Epithelial cell of esophagus (primary cell): ENCODE measurements around the gene PUM1.

Source experiments
- DNase-seq: peaks from one replicate; pipeline ENCODE4 v3.0.0; 2010; ENCODE audit warnings: low read depth
- H3K4me3 ChIP-seq: 2 replicates; pipeline ENCODE4 v1.5.1; 2011; ENCODE audit warnings: mild to moderate bottlenecking, low read length, control low read depth
- TF ChIP-seq, protein P1 (sequence below): IDR thresholded peaks from 2 replicates; pipeline ENCODE4 v1.5.1; 2011; ENCODE audit warnings: low read depth, mild to moderate bottlenecking, low read length, control low read depth, inconsistent platforms; ENCODE audit not compliant: insufficient read depth; ENCODE audit errors: missing control alignments

The PUM1 gene

DNA sequence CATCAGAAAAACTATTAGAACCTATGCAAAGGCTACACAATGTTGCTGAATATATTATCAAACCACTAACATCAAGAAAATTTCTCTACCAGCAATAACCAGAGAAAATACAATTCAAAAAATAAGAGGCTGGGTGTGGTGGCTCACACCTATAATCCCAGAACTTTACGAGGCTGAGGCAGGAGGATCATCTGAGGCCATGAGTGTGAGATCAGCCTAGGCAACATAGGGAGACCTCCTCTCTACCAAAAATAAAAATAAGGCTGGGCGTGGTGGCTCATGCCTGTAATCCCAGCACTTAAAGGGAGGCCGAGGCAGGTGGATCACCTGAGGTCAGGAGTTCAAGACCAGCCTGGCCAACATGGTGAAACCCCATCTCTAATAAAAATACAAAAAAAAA is 16.9 kb upstream of the PUM1 start:
- TF ChIP-seq, protein P1, sequence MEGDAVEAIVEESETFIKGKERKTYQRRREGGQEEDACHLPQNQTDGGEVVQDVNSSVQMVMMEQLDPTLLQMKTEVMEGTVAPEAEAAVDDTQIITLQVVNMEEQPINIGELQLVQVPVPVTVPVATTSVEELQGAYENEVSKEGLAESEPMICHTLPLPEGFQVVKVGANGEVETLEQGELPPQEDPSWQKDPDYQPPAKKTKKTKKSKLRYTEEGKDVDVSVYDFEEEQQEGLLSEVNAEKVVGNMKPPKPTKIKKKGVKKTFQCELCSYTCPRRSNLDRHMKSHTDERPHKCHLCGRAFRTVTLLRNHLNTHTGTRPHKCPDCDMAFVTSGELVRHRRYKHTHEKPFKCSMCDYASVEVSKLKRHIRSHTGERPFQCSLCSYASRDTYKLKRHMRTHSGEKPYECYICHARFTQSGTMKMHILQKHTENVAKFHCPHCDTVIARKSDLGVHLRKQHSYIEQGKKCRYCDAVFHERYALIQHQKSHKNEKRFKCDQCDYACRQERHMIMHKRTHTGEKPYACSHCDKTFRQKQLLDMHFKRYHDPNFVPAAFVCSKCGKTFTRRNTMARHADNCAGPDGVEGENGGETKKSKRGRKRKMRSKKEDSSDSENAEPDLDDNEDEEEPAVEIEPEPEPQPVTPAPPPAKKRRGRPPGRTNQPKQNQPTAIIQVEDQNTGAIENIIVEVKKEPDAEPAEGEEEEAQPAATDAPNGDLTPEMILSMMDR: no peak
- no peak overlapping the region for H3K4me3 ChIP-seq
- no peak for DNase-seq

DNA sequence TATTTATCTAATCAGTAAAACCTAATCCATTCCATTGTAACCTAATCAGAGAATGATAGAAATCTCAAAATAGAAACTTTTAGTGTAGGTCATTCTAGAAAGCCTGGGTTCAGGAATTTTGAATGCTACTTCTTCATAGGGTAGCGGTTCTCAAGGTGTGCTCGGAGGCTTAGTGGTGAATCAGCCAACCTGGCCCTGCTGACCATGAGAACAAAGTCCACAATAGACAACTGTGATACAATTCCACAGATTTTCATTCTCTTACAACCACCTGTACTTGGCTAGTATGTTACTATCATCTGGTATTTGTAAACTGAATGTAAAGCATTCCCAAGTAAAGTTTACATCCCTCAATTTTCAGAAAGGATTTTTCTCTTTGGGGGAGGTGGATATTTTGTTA is 7.5 kb upstream of the PUM1 start:
- TF ChIP-seq, protein P1: no peak
- no peak overlapping the region for H3K4me3 ChIP-seq

DNA sequence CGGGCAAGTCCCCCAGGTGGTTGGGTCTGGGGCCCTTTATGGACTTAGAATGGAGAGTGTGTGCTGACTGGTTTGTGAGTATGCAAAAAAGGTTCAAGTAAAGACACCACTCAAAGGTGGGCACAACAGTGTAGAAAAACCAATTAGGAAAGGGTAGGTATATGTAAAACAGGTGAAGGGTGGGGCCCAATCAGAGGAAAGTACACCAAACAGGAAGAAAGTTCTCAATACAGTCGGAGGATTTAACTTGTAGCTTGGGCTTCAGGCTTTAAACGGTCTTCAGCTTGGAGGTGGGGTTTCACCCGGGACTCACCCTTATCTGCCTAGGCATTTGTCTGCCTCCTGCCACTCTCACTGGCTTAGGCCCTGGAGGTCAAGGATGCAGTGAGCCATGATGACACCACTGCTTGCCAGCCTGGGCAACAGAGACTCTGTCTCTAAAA is 6.8 kb upstream of the PUM1 start:
- H3K4me3 ChIP-seq: no peak overlapping the region
- TF ChIP-seq, protein P1: no peak
- no peak for DNase-seq

More for the DNA sequence above, 7.5 kb upstream of the PUM1 start:
- DNase-seq: no peak

DNA sequence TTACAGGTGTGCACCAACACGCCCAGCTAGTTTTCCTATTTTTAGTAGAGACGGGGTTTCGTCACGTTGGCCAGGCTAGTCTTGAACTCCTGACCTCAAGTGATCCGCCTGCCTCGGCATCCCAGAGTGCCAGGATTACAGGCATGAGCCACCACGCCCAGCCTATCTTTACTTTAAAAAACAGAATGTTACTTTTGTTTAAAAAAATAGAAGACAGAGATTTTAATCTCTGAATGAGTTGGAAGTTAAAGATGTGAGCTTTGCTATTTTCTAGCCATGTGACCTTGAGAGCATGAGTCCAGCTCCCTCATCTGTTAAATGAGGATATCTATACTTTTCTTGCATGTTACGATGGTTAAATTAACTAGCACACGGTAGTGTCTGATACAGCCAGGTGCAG is 3.9 kb upstream of the PUM1 start:
- no peak for DNase-seq
- H3K4me3 ChIP-seq: no peak overlapping the region
- TF ChIP-seq, protein P1: no peak

DNA sequence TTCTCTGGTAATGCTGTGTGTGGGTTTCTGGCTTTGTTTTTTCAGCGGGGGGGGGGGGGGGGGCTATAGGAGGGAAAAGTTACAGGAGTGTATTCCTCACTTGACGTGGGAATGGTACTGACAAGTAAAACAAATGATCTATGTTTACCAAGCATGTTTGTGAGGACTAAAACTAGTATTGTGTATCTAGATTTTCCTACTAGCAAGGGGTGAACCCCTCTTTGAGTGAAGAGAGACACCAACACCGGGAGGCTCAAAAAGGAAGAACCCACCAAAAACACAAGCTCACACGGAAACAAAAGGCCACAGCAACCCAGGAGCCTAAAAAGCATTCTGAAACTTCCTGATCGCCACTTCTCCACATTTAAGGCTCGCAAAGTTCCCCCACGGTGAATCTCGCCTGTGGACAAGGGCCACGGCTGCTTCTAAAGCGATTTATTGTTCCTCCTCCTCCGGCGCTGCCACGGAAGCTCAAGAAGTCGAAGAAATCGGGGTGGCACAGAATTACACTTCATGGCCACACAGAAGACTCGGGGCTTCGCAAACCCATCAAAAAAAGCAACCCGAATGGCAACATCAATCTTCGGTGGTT is 703 bp downstream of the PUM1 start:
- TF ChIP-seq, protein P1: no peak
- H3K4me3 ChIP-seq: peak overlapping the region; percentile 99
- peak; percentile 16 for DNase-seq

DNA sequence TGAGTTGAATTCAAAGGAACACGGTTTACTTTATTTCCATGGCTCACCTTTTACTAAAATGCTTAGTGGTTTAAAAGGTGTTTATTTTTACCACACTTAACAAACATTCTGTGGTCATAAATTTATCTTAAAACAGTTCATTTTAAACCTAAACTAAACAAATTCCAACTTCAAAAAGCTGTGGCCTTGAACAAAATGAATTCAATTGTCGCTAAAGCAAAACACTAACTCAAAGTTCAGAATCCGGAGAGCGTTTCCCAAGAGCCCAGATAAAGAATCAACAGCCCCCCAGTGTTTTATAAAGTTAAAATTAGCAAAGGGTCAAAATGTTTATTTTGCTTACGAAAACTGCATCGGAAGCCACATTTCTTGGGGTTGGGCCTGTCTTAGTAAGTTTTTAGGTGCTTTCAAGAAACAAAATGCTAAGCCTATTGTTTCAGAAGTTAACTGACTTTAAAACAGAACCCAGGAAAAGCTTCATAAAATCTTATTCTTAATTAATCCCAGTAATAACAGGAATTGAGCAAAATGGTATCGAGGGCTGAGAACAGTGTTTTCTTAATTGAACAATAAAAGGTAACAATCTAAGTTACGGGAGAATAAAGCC is 1.3 kb downstream of the PUM1 start:
- peak overlapping the region; percentile 99 for H3K4me3 ChIP-seq
- DNase-seq: no peak
- TF ChIP-seq, protein P1: no peak

DNA sequence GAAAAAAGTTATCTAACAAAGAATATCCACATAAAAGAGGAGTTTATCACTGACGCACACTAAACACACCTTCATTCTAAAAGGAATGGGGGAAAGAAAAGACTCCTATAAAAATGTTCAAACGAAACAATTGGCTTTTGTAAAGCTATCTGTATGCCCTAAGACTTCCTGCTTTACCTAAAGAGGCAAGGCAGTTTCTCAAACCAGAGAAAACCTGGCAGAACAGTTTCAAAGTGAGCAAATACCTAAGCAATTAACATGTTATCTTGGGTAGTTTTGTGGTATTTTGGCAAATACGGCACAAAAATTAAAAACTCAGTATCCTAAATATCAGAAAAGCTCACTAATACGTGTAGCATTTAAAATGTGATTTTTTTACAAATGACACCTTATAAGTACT is 1.9 kb downstream of the PUM1 start:
- H3K4me3 ChIP-seq: peak overlapping the region; percentile 99
- DNase-seq: no peak
- TF ChIP-seq, protein P1: no peak
